Measurements from ENCODE around the gene CHD3. TPM values are rescaled to one million over a fixed set of nuclear protein-coding genes. Genes with fewer than 3 reads are reported as not detected.

Gene CHD3
- total RNA-seq, 1 experiment from 2014 or later, result 84.6 TPM

- no peaks in the 10 kb centered on the region; the same call in 1 of the 2 replicates for H3K36me3 ChIP-seq (ENCODE audit: control insufficient read depth, insufficient read depth, low read length)
Measured at GRCh38 chr17:7845359-7846062, 43.1 kb upstream of the CHD3 start.

More at GRCh38 chr17:7845359-7846062, 43.1 kb upstream of the CHD3 start:
- no peaks in the 10 kb centered on the region for H3K27me3 ChIP-seq (ENCODE audit: control insufficient read depth, insufficient read depth, low read length)
- ATAC-seq (no peak), DNase-seq (ENCODE audit: low read depth, low spot score) (no peak)
- POLR2A ChIA-PET, result interaction anchor here (0.6 to 1.9 kb wide), 4 partner anchors 10 to 389 kb away, joined by 3 to 7 read pairs (median 5); no protein-coding TSS in a partner anchor
- peak overlapping the region; percentile 72 to 84 for H3K4me3 ChIP-seq (ENCODE audit: low read depth in 2 of 2, low read length in 2 of 2)
- CTCF ChIA-PET, result interaction anchor here (0.6 kb wide), 1 partner anchor 102 kb away, joined by 9 read pairs; no protein-coding TSS in a partner anchor
- in situ Hi-C loops (cut with HindIII; ENCODE audit: low pct_unique_long_range_greater_than_20kb, low sequenced_read_pairs), result no loop called here
- H3K27ac ChIP-seq (ENCODE audit: low read length), result peak overlapping the region; percentile 63
- H3K9me3 ChIP-seq (ENCODE audit: control insufficient read depth, insufficient read depth, low read depth, low read length), result no peaks in the 10 kb centered on the region
- intact Hi-C loops (cut with micrococcal nuclease; ENCODE audit: unreplicated experiment), result no loop called here
- H3K4me1 ChIP-seq (ENCODE audit: control insufficient read depth, insufficient read depth, low read length), result peaks cover 7% of the 10 kb centered on the region
- BruUV-seq (replicated peaks), result no TSS peak
- no peak for TF ChIP-seq POLR2AphosphoS5 (IDR thresholded peaks at IDR 0.05; ENCODE audit: low read depth, low read length)
- no peak for TF ChIP-seq SIN3A (IDR thresholded peaks at IDR 0.05; ENCODE audit: borderline replicate concordance, insufficient read depth, low read depth, low read length)
- no peak for TF ChIP-seq TCF7L2 (IDR thresholded peaks at IDR 0.05; ENCODE audit: low read depth, low read length)
- TF ChIP-seq REST (IDR thresholded peaks at IDR 0.05; ENCODE audit: insufficient read depth in 1 of 2, low read depth in 2 of 2, low read length in 1 of 2), result no peak
- TF ChIP-seq CTCF (IDR thresholded peaks at IDR 0.05), result no peak
